NB4 (cell line): ENCODE results near the gene CCDC191.

ENCODE experiments used
- DNase-seq: peaks from one replicate; pipeline ENCODE4 v3.0.0; 2010; ENCODE audit warnings: low read depth
- H3K4me3 ChIP-seq: one replicate; pipeline ENCODE4 v1.5.1; 2011; ENCODE audit warnings: mild to moderate bottlenecking, low read depth, low read length, moderate library complexity
- CTCF ChIP-seq: IDR thresholded peaks from one replicate; pipeline ENCODE4 v1.5.1; 2012; ENCODE audit warnings: low read depth, low read length
- MAX ChIP-seq: IDR thresholded peaks from 2 replicates; pipeline ENCODE4 v1.6.1; 2011; ENCODE audit warnings: low read depth, low read length
- MYC ChIP-seq: IDR thresholded peaks from 2 replicates; pipeline ENCODE4 v1.6.1; 2011; ENCODE audit warnings: low read depth, low read length
- POLR2A ChIP-seq: IDR thresholded peaks from 2 replicates; pipeline ENCODE4 v1.6.1; 2011; ENCODE audit warnings: mild to moderate bottlenecking; ENCODE audit not compliant: insufficient read length; ENCODE audit errors: extremely low read depth

Gene CCDC191

GRCh38 chr3:114056130-114057010 is at the start of gene CCDC191, which contains the start of gene QTRT2:
Gene CCDC191 (minus strand): TSS chr3:114056526. CDS start chr3:114056466, 60 bp downstream.
Gene QTRT2 (plus strand): TSS chr3:114056737. CDS start chr3:114065258, 8,521 bp downstream.
- peak within 1 kb of the TSS; percentile 94 for H3K4me3 ChIP-seq
- DNase-seq: peak; percentile 99
- peak; percentile 44 for TF ChIP-seq POLR2A
- TF ChIP-seq CTCF: no peak
- TF ChIP-seq MYC: peak; percentile 93
- peak; percentile 97 for TF ChIP-seq MAX

GRCh38 chr3:114104414-114104813 is 48.1 kb upstream of the CCDC191 start:
- H3K4me3 ChIP-seq: no peak overlapping the region
- no peak for DNase-seq
- TF ChIP-seq MYC: no peak
- no peak for TF ChIP-seq CTCF
- TF ChIP-seq MAX: no peak

- DNase-seq: no peak
- no peak for TF ChIP-seq POLR2A
- no peak overlapping the region for H3K4me3 ChIP-seq
Observed at GRCh38 chr3:114103858-114104257, 47.5 kb upstream of the CCDC191 start.

- H3K4me3 ChIP-seq: no peak overlapping the region
- TF ChIP-seq MYC (no peak), MAX (no peak), CTCF (no peak), POLR2A (no peak)
- no peak for DNase-seq
Observed at GRCh38 chr3:114103181-114103580, 46.9 kb upstream of the CCDC191 start.

GRCh38 chr3:114101101-114101500 is 44.8 kb upstream of the CCDC191 start:
- no peak for DNase-seq
- TF ChIP-seq MAX (no peak), CTCF (no peak), POLR2A (no peak), MYC (no peak)
- no peak overlapping the region for H3K4me3 ChIP-seq

- TF ChIP-seq MYC: no peak
- TF ChIP-seq MAX: no peak
- DNase-seq: no peak
Observed at GRCh38 chr3:114095796-114096195, 39.5 kb upstream of the CCDC191 start.

More at GRCh38 chr3:114095796-114096195, 39.5 kb upstream of the CCDC191 start:
- H3K4me3 ChIP-seq: no peak overlapping the region
